Activated effector memory CD4-positive, alpha-beta T cell treated with anti-CD3 and anti-CD28 coated beads, Interleukin-2, amount 50 U/mL, for 16 hours (primary cell): ENCODE results near the gene DLL1.
A peak's percentile ranks its signal among the peaks of the same experiment; 100 is the strongest.

ENCODE experiments used
- DNase-seq: peaks from one replicate; pipeline ENCODE4 v3.0.0-alpha.2; 2020

DLL1 gene

GRCh38 chr6:170295510-170296422 lies 4.9 kb upstream of the DLL1 start:
- DNase-seq, result peak; percentile 80

GRCh38 chr6:170294813-170295509 lies 4.1 kb upstream of the DLL1 start:
- peak; percentile 63 for DNase-seq

- DNase-seq, result no peak
Measured at GRCh38 chr6:170294298-170294730, 3.4 kb upstream of the DLL1 start.

- peak; percentile 59 for DNase-seq
Measured at GRCh38 chr6:170293341-170294231, 2.7 kb upstream of the DLL1 start.

- peak; percentile 64 for DNase-seq
Measured at GRCh38 chr6:170292407-170293158, 1.7 kb upstream of the DLL1 start.

GRCh38 chr6:170292111-170292406 lies 1.2 kb upstream of the DLL1 start:
- DNase-seq, result no peak

GRCh38 chr6:170291271-170292110 lies 613 bp upstream of the DLL1 start:
- peak; percentile 76 for DNase-seq

GRCh38 chr6:170289951-170290295 lies 955 bp downstream of the DLL1 start:
- peak; percentile 64 for DNase-seq

GRCh38 chr6:170289180-170289931 lies 1.5 kb downstream of the DLL1 start:
- peak; percentile 70 for DNase-seq

- no peak for DNase-seq
Measured at GRCh38 chr6:170288852-170289179, 2.1 kb downstream of the DLL1 start.

GRCh38 chr6:170288091-170288631 lies 2.7 kb downstream of the DLL1 start:
- DNase-seq, result no peak

- DNase-seq, result peak; percentile 41
Measured at GRCh38 chr6:170287371-170287876, 3.5 kb downstream of the DLL1 start.

GRCh38 chr6:170286934-170287265 lies 4.0 kb downstream of the DLL1 start:
- no peak for DNase-seq

GRCh38 chr6:170286246-170286933 lies 4.5 kb downstream of the DLL1 start:
- DNase-seq, result peak; percentile 56

GRCh38 chr6:170285482-170285881 lies 5.4 kb downstream of the DLL1 start:
- DNase-seq, result peak; percentile 34

- DNase-seq, result peak; percentile 51
Measured at GRCh38 chr6:170284866-170285469, 5.9 kb downstream of the DLL1 start.

GRCh38 chr6:170284126-170284773 lies 6.6 kb downstream of the DLL1 start:
- DNase-seq, result peak; percentile 34

- peak; percentile 58 for DNase-seq
Measured at GRCh38 chr6:170283212-170284081, 7.4 kb downstream of the DLL1 start.
